Endometrial microvascular endothelial cells (primary cell): ENCODE measurements around the gene STUM. TPM values are rescaled to one million over a fixed set of nuclear protein-coding genes. Genes with fewer than 3 reads are reported as not detected.
"Not testable (repeated sequence)": the region's sequence is repeated elsewhere in the genome, so short reads cannot be mapped to it uniquely, and the experiment has no call there.

Experiments used
- in situ Hi-C: cut with HindIII; loops from 2 replicates; pipeline ENCODE4 v1.10.0; 2017; ENCODE audit warnings: low sequenced_read_pairs, low pct_unique_long_range_greater_than_20kb; ENCODE audit errors: inconsistent ontology term
- total RNA-seq: library from RNA; depleted of rRNA; stranded (reverse); fragments of >200 nt; gene quantifications from one replicate; pipeline ENCODE4 v1.2.3, GENCODE V29; 2015; ENCODE audit errors: inconsistent ontology term

Gene STUM
- total RNA-seq, 1 donor from 2014 or later: not detected

DNA sequence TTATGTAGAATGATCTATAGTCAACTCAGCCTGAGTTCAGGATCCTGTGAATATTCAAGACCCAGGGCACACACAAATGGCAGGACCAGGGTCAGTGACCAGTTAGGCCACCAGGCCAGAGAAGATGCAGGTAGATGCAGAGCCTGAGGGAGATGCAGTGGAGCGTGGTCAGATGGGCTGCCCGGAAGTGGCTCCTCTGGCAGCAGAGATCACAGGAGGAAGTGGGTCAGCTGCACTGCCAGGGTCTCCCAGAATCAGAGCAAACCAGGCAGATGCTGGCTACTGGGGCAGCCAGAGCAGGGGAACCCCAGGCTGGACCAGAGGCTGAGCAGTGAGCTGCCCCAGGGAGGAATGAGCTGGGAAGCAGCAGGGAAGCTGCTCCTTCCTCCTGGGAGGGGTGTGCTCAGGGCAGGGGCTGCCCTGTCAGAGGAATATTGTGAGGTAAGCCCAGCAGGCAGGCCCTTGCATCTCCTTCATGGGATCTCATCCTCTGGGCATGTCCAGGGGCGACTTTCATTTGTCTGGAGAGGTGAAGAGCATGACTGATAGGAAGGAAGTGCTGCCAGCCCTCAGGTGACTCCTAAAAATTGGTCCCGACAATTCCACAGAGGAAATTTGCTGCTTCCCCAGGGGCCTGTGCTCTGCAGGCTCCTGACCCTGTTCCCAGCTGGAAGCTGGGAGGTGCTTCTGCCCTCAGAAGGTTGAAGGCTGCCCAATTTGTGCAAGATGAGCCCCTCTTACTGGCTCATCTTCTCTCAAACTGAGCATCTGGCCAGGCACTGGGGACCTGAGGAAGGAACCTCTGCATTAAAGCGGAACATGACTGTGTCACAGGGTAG, 49.3 kb downstream of the STUM start:
- in situ Hi-C loops: no loop called here

DNA sequence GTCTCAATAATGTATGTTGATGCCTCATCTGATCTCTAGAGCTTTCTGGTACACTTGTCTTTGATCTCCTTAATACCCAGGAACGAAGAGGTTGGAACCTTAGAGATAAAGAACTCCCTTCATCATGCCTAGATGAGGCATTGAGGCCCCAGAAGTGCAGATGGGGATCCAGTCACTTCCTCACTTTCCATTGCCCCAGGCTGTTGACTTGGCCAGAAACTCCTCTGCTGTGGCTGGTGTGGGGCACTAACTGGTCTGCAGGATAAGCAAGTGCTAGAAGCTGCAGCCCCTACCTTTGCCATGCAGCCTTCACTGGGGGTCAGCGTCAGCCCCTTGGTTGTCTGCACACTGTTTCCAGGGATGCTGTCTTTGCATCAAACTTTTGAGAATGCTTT, 49.9 kb downstream of the STUM start:
- in situ Hi-C loops: no loop called here

DNA sequence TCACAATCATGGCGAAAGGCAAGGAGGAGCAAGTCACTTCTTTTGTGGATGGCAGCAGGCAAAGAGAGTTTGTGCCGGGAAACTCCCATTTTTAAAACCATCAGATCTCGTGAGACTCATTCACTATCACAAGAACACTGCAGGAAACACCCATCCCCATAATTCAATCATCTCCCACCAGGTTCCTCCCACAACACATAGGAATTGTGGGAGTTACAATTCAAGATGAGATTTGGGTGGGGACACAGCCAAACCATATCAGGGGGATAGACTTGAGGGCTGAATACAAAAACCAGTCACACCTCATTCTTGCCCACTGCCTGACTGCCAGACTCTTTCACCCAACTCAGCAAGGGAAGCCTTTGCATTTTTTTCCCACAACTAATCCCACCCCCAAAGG, 50.4 kb downstream of the STUM start:
- in situ Hi-C loops: not testable (repeated sequence)

DNA sequence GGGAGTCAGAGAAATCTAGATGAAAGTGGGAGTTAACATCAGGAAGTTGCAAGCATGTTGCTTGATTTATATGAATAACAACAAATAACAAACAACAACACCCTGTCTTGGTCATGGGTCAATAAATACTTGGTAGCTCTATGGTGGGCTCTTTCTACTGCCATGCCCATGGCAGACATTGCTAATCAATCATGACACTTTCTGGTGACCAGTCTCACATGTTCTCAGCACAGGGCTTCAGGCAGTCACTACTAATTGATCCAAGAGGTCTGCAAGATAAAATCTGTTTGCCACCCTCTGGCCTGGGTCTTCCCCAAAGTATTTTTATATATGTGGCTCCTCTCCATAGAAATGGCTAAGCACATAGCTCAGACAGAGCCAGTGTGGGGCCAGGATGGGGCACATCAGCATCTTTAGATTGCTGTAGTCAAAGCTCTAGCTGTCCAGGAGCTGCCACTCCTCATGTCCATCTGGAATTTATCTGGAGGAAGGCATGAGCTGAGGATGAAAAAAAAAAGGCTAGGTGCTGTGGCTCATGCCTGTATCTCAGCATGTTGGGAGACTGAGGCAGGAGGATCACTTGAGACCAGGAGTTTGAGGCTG, 51.2 kb downstream of the STUM start:
- in situ Hi-C loops: no loop called here

DNA sequence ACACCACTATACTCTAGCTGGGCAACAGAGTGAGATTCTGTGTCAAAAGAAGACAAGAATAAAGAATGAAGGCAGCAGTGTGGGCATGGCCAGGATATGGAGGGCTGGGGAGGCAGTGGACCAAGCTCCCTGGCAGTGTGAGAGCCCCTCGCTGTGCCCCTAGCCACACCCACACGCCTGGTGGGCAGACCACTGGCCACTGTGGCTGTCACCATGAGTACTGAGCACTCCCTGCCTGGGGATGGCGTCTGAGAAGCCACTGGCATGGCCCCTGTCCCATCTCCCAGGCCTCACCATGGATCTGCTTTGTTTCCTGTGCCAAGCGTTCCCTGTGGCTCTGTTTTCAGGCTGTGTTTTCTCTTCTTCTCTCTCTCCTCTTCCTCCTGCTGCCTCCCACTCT, 51.7 kb downstream of the STUM start:
- in situ Hi-C loops: no loop called here

DNA sequence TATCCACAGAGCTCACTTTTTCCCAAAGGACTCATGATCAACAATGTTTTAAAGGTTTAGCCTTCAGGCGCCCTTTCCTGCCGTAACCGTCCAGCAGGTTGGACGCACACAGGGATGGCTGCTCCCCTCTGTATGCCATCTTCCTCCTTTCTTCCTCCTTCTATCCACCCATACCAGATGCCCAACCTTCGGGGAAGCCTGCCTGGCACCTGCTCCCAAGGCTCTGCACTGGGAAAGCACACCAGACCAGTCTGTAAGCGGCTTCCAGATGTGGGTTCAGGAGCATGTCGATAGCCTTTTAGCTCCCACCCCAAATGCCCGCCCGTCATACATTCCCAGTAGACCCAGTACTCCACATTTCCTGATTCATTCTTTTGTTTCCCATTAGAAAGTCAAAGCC, 52.9 kb downstream of the STUM start:
- in situ Hi-C loops: no loop called here

DNA sequence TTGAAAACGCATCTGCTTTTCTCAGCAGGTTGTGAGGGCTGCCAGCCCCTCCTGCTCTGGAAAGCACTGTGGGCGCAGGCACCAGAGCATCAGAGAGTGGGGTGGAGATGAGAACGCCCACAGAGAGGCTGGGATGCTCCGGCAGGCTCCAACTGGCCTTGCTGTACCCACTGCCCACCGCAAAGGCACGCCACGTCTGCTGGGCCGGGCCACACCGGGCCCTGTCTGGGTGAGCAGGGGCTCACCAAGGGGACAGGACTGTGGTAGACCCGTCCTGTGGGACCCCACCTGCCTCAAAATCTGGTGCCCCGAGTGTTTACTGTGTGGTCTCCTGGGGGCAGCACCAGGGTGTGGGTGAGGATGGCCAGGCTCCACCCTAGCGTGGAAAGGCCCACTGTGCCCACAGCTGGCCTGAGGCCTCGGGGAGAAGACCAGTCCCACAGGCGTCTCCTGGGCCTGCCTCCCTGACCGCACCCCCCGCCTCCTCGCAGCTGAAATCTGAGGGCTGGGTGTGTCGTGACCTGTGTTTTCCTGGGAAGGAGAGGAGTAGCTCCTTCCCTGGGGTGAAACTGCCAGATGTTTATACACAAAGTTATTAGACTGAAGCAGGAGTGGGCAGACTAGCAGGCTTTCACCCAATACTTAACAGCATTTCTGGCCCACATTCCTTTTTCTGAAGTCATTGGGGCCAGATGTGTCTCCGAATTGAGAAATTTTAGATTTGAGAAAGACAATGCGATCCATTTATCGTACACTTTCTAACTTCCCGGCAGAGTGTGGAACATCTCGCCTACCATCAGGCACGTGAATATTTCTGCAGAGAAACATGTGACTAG, 53.8 kb downstream of the STUM start:
- in situ Hi-C loops: no loop called here

DNA sequence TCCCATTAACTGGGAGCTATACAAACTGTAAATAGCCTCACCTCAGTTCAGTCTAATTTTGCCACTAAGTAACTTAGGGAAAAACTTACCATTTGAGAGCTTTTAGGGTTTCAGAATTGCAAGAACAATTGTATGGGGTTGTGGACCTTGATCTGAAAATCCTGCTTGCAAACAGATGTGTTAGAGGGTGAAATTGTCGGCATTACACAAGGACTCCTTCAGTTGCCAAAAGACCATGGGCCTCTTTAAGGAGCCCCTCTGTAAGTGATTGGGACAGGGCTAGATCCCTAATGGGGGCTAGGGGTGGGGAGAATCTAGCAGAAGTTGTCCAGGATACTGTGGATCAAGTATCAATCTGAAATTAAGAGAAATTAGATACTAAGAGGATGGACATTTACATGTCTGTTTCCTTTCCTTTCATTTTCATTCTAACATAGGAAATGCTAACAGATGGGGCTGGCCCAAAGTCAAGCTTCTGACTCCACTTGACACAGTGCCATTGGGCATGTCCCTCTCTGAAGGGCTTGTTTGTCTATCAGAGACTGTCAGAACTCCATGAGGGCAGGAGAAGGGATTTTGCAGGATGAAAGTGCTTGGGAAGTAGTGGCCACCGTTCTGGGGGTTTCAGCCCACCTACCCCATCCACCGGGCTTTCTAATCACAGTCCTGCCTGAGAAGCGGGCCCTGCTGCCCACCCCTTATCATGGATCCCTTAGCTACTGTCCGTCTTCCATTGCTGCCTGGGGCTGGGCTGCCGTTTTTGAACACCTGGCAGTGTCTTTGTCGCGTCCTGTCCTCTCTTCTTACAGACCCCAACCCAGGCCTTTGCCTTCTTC, 54.7 kb downstream of the STUM start:
- in situ Hi-C loops: no loop called here

DNA sequence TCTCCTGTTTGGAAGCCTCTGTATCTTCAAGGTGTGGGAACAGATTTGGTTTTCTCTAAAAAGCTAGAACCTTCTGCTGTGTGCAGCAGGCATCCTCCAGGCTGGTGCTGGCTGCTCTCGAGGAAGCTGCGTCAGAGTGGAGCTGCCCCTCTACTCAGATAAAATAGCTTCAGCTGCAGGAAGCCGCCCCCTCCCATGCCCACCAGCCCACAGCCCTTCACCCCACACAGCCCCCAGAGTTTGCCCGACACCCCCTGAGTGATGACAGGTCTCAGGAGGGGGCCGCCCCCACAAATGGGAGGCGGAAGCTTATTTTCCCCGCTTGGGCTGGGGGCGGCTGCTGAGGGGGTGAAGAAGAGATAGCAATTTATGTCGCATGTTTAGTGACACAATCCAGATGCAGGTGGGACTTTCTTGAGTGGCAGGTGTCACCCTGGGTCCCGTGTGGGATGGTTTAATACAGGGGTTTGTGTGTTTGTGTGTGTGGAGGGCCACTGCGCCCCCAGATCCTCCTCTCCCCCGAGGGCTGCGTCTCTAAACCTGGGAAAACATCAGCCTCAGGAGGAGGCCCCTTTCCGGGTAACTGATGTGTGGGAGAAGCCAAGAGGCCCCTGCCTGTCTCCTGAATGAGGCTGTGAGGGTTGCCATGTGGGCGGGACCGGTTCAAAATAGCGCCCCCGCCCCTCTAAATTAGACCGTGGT, 55.4 kb downstream of the STUM start:
- in situ Hi-C loops: no loop called here

DNA sequence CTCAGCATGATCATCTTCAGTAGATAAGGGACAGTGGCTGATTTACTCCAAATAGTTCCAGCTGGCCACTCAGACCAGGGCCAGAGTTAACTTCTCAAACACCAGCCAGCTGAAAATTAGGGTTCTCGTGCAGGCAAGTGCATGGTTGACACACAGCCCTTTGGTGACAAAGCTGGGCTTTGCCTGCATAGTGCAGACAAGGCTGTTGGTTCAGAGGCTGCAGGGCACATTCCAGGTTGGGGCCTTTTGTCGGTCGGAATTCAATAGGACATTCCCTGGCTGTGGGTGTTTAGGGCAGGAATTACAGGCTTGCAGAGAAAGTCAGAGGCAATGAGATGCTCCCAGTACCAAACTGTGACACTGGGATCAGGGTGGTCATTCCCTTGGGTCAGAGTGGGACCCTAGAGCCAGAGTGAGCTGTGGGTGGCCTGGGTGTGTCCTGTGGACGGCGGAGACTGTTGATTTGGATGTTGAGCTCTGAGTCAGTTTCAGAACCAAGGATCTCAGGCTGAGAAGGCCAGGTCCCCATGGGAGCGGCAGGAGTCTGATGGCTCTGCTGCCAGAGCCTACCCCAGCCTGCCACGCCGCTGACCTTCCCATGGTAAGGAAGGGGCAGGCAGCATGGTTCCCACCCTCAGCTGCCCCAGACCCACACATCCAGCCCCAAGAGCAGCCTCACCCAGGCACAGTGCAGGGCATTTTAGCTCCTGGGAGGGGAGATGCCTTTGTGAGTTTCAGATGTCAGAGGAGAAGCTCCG, 56.2 kb downstream of the STUM start:
- in situ Hi-C loops: no loop called here

DNA sequence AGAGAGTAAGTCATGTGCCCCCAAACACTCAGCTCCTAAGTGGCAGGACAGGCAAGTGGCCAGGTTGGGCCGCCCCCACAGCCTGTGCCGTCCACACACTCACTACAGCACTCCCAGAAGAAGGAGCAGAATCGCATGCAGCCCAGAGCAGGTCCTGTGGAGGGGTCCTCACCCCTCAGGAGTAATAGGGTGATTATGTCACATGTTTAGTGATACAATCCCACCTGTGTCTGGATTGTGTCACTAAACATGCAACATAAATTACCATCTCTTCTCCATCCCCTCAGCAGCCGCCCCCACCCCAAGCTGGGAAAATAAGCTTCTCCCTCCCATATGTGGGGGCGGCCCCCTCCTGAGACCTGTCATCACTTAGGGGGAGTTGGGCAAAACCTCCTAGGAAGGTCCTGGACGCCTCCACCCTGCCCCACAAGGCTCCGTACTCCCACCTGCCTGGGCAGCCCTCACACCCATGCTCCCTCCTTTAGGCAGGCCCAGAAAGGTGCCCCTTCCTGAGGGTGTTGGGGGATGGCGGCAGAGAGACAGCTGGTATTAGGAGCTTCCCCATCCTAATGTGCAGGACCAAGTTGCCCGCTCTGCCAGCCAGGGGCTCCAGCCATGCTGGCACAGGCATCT, 56.9 kb downstream of the STUM start:
- in situ Hi-C loops: no loop called here

DNA sequence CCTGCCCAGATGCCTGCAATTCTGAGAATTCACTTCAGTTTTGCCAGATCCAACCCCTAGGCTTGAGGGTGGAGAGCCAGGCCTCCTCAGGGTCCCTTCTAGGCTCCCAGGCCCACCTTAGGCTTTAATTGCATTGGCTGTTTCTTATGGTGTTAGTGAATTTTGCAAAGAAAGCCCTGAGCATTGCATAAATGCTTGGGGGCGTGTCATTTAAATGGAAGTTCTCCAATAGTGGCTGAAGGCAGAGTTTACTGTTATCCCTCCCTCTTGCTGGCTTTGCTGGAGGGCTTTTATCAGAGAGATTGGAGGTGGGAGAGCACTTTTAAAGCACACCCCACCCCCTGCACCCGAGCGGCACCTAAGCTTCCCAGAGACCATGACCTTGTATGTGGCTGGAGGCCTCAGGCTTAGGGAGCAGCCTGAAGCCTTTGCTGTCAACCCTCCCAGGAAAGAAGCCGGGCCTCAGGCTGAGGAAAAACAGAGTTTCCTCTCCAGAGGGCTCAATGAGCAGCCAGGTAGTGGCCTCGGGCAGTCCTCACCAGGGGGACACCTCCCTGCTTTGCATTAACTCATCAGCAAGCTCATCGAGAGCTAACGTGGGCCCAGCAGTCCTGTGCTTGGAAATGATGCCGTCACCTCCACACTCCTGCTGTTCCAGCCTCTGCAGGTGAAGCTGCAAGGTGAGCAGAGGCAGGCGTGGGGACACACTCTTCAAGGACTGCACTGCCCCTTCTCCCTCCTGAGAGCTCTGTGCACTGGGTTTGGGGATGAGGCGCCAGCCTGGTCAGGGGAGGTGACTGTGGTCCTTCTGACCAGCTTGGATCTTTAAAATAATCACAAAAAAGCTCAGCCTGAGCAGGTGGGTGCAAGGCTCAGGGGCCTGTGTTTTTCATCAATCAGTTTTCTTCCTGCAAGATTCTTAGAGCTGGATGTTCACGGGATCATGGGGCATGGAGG, 58.0 kb downstream of the STUM start:
- in situ Hi-C loops: no loop called here

DNA sequence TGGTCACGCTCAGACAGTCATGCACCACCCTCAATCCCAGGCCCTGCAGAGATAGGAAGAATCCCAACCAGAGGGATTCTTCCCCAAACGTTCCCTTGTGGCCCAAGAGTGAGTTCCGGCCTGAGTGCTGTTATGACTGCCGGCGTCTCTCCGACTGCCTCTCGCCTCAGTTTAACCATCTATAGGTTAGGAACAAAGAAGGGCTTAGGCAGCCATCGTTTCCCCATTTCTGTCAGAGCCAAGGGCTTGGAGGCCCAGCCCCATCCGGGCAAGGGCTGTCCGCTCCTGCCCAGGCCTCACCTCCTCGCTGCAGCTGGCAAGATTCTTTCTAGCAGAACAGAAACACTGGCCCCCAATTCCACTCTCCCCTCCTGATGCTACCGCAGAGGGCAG, 58.7 kb downstream of the STUM start:
- in situ Hi-C loops: no loop called here

DNA sequence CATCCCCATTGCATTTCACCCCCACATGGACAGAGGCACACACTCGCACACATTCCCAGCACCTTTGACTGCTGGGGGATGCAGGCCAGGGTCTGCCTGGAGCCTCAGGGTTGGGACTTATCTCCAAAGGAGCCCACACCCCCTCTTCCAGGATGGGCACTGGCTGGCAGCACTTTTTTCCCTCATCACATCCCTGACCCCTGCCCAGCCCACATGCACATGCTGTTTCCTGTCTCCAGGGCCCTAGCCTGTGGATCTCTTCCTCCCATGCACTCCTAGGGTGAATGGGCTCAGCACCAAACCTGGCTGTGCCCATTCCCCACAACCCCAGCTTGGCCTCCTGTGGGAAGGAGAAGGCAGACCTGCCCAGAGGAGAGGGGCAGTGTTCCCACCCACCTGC, 59.3 kb downstream of the STUM start:
- in situ Hi-C loops: no loop called here

DNA sequence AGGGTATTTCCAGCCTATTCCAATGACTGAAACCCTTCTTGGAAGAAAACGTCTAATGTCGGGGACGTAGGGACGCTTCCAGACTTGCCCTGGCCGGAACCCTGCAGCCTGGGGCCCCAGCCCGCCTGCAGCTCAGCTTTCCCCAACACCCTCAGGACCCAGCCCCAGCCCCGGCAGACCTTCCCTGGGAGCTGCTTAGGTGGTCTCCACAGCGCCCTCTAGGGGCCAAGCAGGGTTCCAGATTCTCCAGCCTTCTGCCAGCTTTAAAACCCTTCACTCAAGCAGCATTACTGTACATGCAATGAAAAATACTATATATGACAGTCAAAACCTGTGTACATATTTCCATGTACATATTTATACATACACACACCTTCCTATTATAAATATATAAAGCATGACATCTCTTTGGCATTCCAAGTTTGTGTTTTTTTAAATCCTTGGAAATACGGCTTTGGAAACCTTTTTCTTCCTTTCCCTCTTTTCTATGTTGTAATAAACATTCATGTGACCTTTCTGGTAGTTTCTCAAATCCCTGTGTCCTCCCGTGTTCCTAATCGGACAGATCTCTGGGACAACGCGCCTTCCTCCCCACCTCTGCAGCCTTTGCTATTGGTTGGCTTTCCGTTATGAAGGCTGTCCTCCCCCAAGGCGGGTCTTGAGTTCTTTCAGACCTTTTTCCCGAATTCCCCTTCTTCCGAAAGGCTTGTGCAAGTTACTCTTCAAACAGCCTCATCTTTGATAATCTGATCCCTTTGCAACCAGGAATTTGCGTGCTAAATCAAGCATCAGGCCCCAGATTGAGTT, 60.3 kb downstream of the STUM start:
- in situ Hi-C loops: no loop called here
